Measurements from ENCODE around the gene GSX1. TPM values are rescaled to one million over a fixed set of nuclear protein-coding genes. Genes with fewer than 3 reads are reported as not detected.
"Not testable (repeated sequence)": the region's sequence is repeated elsewhere in the genome, so short reads cannot be mapped to it uniquely, and the experiment has no call there.

GSX1 gene
- not detected for total RNA-seq

GRCh38 chr13:27792393-27793218 lies at the start of gene GSX1:
GSX1 (plus strand) TSS chr13:27792483; CDS start chr13:27792691, 208 bp downstream.
- Mint-ChIP-seq H3K4me1 (ENCODE audit: low read depth) (peaks cover 36% of the 10 kb centered on the region), H3K27me3 (peaks cover 76% of the 10 kb centered on the region), H3K27ac (no peak within 1 kb of the TSS), H3K9me3 (no peaks in the 10 kb centered on the region), H3K4me3 (peak within 1 kb of the TSS; percentile 66), H3K36me3 (peaks cover 4% of the 10 kb centered on the region)
- intact Hi-C loops (cut with micrococcal nuclease): loop anchor here (5.0 kb wide), 2 partner anchors 130 to 185 kb away; no protein-coding TSS in a partner anchor
- CTCF ChIA-PET: interaction anchor here (1.1 kb wide), 1 partner anchor 34 kb away, joined by 4 read pairs; no protein-coding TSS in a partner anchor
- peak; percentile 68 for DNase-seq
- POLR2A ChIA-PET: no interaction called here

- intact Hi-C loops (cut with micrococcal nuclease): no loop called here
- peaks cover 6% of the 10 kb centered on the region for H3K27me3 Mint-ChIP-seq
- CTCF ChIA-PET: no interaction called here
- no peaks in the 10 kb centered on the region for H3K4me1 Mint-ChIP-seq (ENCODE audit: low read depth)
- no peak for DNase-seq
- H3K4me3 Mint-ChIP-seq: no peak overlapping the region
- H3K9me3 Mint-ChIP-seq: no peaks in the 10 kb centered on the region
- POLR2A ChIA-PET: no interaction called here
- no peaks in the 10 kb centered on the region for H3K36me3 Mint-ChIP-seq
- H3K27ac Mint-ChIP-seq: no peak overlapping the region
These were observed 47.5 kb upstream of the GSX1 start for GRCh38 chr13:27744801-27745200.

- Mint-ChIP-seq H3K27me3 (peaks cover 4% of the 10 kb centered on the region), H3K4me1 (ENCODE audit: low read depth) (no peaks in the 10 kb centered on the region), H3K27ac (no peak overlapping the region), H3K4me3 (no peak overlapping the region), H3K36me3 (no peaks in the 10 kb centered on the region), H3K9me3 (no peaks in the 10 kb centered on the region)
- intact Hi-C loops (cut with micrococcal nuclease): no loop called here
- ChIA-PET POLR2A (no interaction called here), CTCF (no interaction called here)
- no peak for DNase-seq
These were observed 47.0 kb upstream of the GSX1 start for GRCh38 chr13:27745301-27745700.

- H3K36me3 Mint-ChIP-seq; H3K4me1 Mint-ChIP-seq (ENCODE audit: low read depth); H3K9me3 Mint-ChIP-seq; H3K27ac Mint-ChIP-seq; H3K4me3 Mint-ChIP-seq; DNase-seq; intact Hi-C loops (cut with micrococcal nuclease); H3K27me3 Mint-ChIP-seq; POLR2A ChIA-PET: not testable (repeated sequence)
- CTCF ChIA-PET: interaction anchor here (1.3 kb wide), 1 partner anchor 78 kb away, joined by 5 read pairs; no protein-coding TSS in a partner anchor
These were observed 44.1 kb upstream of the GSX1 start for GRCh38 chr13:27748143-27748542.

GRCh38 chr13:27751953-27752532 lies 40.2 kb upstream of the GSX1 start:
- Mint-ChIP-seq H3K4me1 (ENCODE audit: low read depth) (no peaks in the 10 kb centered on the region), H3K27me3 (peaks cover 7% of the 10 kb centered on the region), H3K4me3 (no peak overlapping the region), H3K36me3 (peaks cover 2% of the 10 kb centered on the region), H3K9me3 (peaks cover 16% of the 10 kb centered on the region), H3K27ac (no peak overlapping the region)
- ChIA-PET POLR2A (no interaction called here), CTCF (no interaction called here)
- DNase-seq: no peak
- intact Hi-C loops (cut with micrococcal nuclease): no loop called here

- Mint-ChIP-seq H3K4me3 (no peak overlapping the region), H3K27ac (no peak overlapping the region), H3K27me3 (peaks cover 21% of the 10 kb centered on the region), H3K36me3 (no peaks in the 10 kb centered on the region), H3K9me3 (no peaks in the 10 kb centered on the region), H3K4me1 (ENCODE audit: low read depth) (no peaks in the 10 kb centered on the region)
- POLR2A ChIA-PET: no interaction called here
- intact Hi-C loops (cut with micrococcal nuclease): no loop called here
- CTCF ChIA-PET: no interaction called here
- DNase-seq: no peak
These were observed 26.6 kb upstream of the GSX1 start for GRCh38 chr13:27765650-27766049.

GRCh38 chr13:27770809-27771208 lies 21.5 kb upstream of the GSX1 start:
- ChIA-PET POLR2A (no interaction called here), CTCF (interaction anchor here (1.1 to 4.6 kb wide), 6 partner anchors 9 to 409 kb away, joined by 3 to 54 read pairs (median 4); no protein-coding TSS in a partner anchor)
- Mint-ChIP-seq H3K36me3 (no peaks in the 10 kb centered on the region), H3K4me1 (ENCODE audit: low read depth) (no peaks in the 10 kb centered on the region), H3K27ac (no peak overlapping the region), H3K4me3 (no peak overlapping the region), H3K9me3 (no peaks in the 10 kb centered on the region), H3K27me3 (peaks cover 15% of the 10 kb centered on the region)
- intact Hi-C loops (cut with micrococcal nuclease): loop anchor here (2.0 kb wide), 1 partner anchor 56 kb away; no protein-coding TSS in a partner anchor
- DNase-seq: peak; percentile 40

GRCh38 chr13:27772651-27773425 lies 19.4 kb upstream of the GSX1 start:
- Mint-ChIP-seq H3K27me3 (peaks cover 22% of the 10 kb centered on the region), H3K36me3 (no peaks in the 10 kb centered on the region)
- POLR2A ChIA-PET: no interaction called here

GRCh38 chr13:27774169-27774568 lies 18.1 kb upstream of the GSX1 start:
- Mint-ChIP-seq H3K4me1 (ENCODE audit: low read depth) (no peaks in the 10 kb centered on the region), H3K27me3 (peaks cover 24% of the 10 kb centered on the region), H3K36me3 (no peaks in the 10 kb centered on the region), H3K4me3 (no peak overlapping the region), H3K27ac (no peak overlapping the region), H3K9me3 (no peaks in the 10 kb centered on the region)
- intact Hi-C loops (cut with micrococcal nuclease): no loop called here
- CTCF ChIA-PET: interaction anchor here (1.0 to 4.6 kb wide), 2 partner anchors 52 to 56 kb away, joined by 4 to 54 read pairs; no protein-coding TSS in a partner anchor
- no peak for DNase-seq
- POLR2A ChIA-PET: interaction anchor here (1.0 kb wide), 1 partner anchor 108 kb away, joined by 3 read pairs; no protein-coding TSS in a partner anchor

More at GRCh38 chr13:27772651-27773425, 19.4 kb upstream of the GSX1 start:
- Mint-ChIP-seq H3K9me3 (no peaks in the 10 kb centered on the region), H3K4me1 (ENCODE audit: low read depth) (no peaks in the 10 kb centered on the region), H3K27ac (no peak overlapping the region), H3K4me3 (no peak overlapping the region)
- intact Hi-C loops (cut with micrococcal nuclease): no loop called here
- DNase-seq: no peak
- CTCF ChIA-PET: interaction anchor here (1.4 to 4.6 kb wide), 3 partner anchors 53 to 420 kb away, joined by 3 to 54 read pairs (median 4); no protein-coding TSS in a partner anchor

- Mint-ChIP-seq H3K27me3 (peaks cover 24% of the 10 kb centered on the region), H3K27ac (no peak overlapping the region), H3K4me1 (ENCODE audit: low read depth) (no peaks in the 10 kb centered on the region), H3K4me3 (no peak overlapping the region), H3K36me3 (no peaks in the 10 kb centered on the region), H3K9me3 (no peaks in the 10 kb centered on the region)
- intact Hi-C loops (cut with micrococcal nuclease): no loop called here
- CTCF ChIA-PET: interaction anchor here (1.0 kb wide), 1 partner anchor 55 kb away, joined by 4 read pairs; no protein-coding TSS in a partner anchor
- POLR2A ChIA-PET: interaction anchor here (1.0 kb wide), 1 partner anchor 108 kb away, joined by 3 read pairs; no protein-coding TSS in a partner anchor
- no peak for DNase-seq
These were observed 17.6 kb upstream of the GSX1 start for GRCh38 chr13:27774651-27775050.

- peaks cover 25% of the 10 kb centered on the region for H3K27me3 Mint-ChIP-seq
- H3K4me1 Mint-ChIP-seq (ENCODE audit: low read depth): no peaks in the 10 kb centered on the region
- ChIA-PET POLR2A (no interaction called here), CTCF (interaction anchor here (1.1 to 1.6 kb wide), 4 partner anchors 10 to 414 kb away, joined by 3 to 6 read pairs (median 4); no protein-coding TSS in a partner anchor)
- H3K9me3 Mint-ChIP-seq: no peaks in the 10 kb centered on the region
- intact Hi-C loops (cut with micrococcal nuclease): no loop called here
- no peak overlapping the region for H3K4me3 Mint-ChIP-seq
- no peak overlapping the region for H3K27ac Mint-ChIP-seq
- H3K36me3 Mint-ChIP-seq: no peaks in the 10 kb centered on the region
- no peak for DNase-seq
These were observed 16.3 kb upstream of the GSX1 start for GRCh38 chr13:27775943-27776342.

GRCh38 chr13:27782151-27782550 lies 10.1 kb upstream of the GSX1 start:
- no peaks in the 10 kb centered on the region for H3K36me3 Mint-ChIP-seq
- H3K9me3 Mint-ChIP-seq: no peaks in the 10 kb centered on the region
- no peak for DNase-seq
- ChIA-PET POLR2A (no interaction called here), CTCF (no interaction called here)
- intact Hi-C loops (cut with micrococcal nuclease): no loop called here
- no peaks in the 10 kb centered on the region for H3K4me1 Mint-ChIP-seq (ENCODE audit: low read depth)
- no peak overlapping the region for H3K27ac Mint-ChIP-seq
- H3K4me3 Mint-ChIP-seq: no peak overlapping the region
- peaks cover 18% of the 10 kb centered on the region for H3K27me3 Mint-ChIP-seq
